H9 (cell line): ENCODE measurements around the gene PTPRS. TPM values are rescaled to one million over a fixed set of nuclear protein-coding genes. Genes with fewer than 3 reads are reported as not detected.
A peak's percentile ranks its signal among the peaks of the same experiment; 100 is the strongest.

Source experiments
- DNase-seq: peaks from one replicate; pipeline ENCODE4 v3.0.0-alpha.2; 2017
- H2AFZ ChIP-seq: one replicate; pipeline ENCODE4 v1.6.1; 2013; ENCODE audit warnings: mild to moderate bottlenecking, low read length, control low read depth, moderate library complexity
- H2AK5ac ChIP-seq: 2 replicates; pipeline ENCODE4 v1.6.1; 2013; ENCODE audit warnings: low read length, control low read depth, mixed read lengths; ENCODE audit not compliant: insufficient read length
- H2BK120ac ChIP-seq: one replicate; pipeline ENCODE4 v1.6.1; 2013; ENCODE audit warnings: low read depth, mild to moderate bottlenecking, low read length, control low read depth, inconsistent platforms; ENCODE audit not compliant: poor library complexity, severe bottlenecking
- H2BK12ac ChIP-seq: 2 replicates; pipeline ENCODE4 v1.6.1; 2013; ENCODE audit warnings: low read length, control low read depth, mixed read lengths, low read depth; ENCODE audit not compliant: insufficient read length
- H2BK15ac ChIP-seq: 2 replicates; pipeline ENCODE4 v1.6.1; 2013; ENCODE audit warnings: low read depth, low read length, control low read depth
- H2BK20ac ChIP-seq: one replicate; pipeline ENCODE4 v1.6.1; 2013; ENCODE audit warnings: low read depth, mild to moderate bottlenecking, low read length, control low read depth, inconsistent platforms; ENCODE audit not compliant: poor library complexity, severe bottlenecking
- H2BK5ac ChIP-seq: 2 replicates; pipeline ENCODE4 v1.6.1; 2013; ENCODE audit warnings: low read length, control low read depth, mixed read lengths; ENCODE audit not compliant: insufficient read length
- H3K14ac ChIP-seq: 2 replicates; pipeline ENCODE4 v1.6.1; 2013; ENCODE audit warnings: low read length, control low read depth; ENCODE audit not compliant: insufficient read depth
- H3K18ac ChIP-seq: 2 replicates; pipeline ENCODE4 v1.6.1; 2013; ENCODE audit warnings: low read depth, mild to moderate bottlenecking, mixed read lengths, low read length, control low read depth; ENCODE audit not compliant: insufficient read length
- H3K23ac ChIP-seq: 2 replicates; pipeline ENCODE4 v1.6.1; 2013; ENCODE audit warnings: low read length, control low read depth, mixed read lengths, low read depth; ENCODE audit not compliant: insufficient read length
- H3K23me2 ChIP-seq: 2 replicates; pipeline ENCODE4 v1.6.1; 2013; ENCODE audit warnings: low read depth, mild to moderate bottlenecking, mixed read lengths, low read length, control low read depth; ENCODE audit not compliant: insufficient read length, poor library complexity, severe bottlenecking
- H3K27ac ChIP-seq: 2 replicates; pipeline ENCODE4 v1.5.1; 2013; ENCODE audit warnings: low read length, control low read depth, mixed read lengths, low read depth; ENCODE audit not compliant: insufficient read length
- H3K27me3 ChIP-seq: 2 replicates; pipeline ENCODE4 v1.6.1; 2013; ENCODE audit warnings: low read length, control low read depth, inconsistent platforms; ENCODE audit not compliant: insufficient read depth
- H3K4ac ChIP-seq: 2 replicates; pipeline ENCODE4 v1.6.1; 2013; ENCODE audit warnings: low read depth, mild to moderate bottlenecking, control low read depth, inconsistent platforms, low read length, moderate library complexity
- H3K4me1 ChIP-seq: 2 replicates; pipeline ENCODE4 v1.6.1; 2013; ENCODE audit warnings: low read length, control low read depth, inconsistent platforms; ENCODE audit not compliant: insufficient read depth
- H3K4me2 ChIP-seq: 2 replicates; pipeline ENCODE4 v1.6.1; 2013; ENCODE audit warnings: low read length, control low read depth, mixed read lengths; ENCODE audit not compliant: insufficient read length, insufficient read depth
- H3K56ac ChIP-seq: 2 replicates; pipeline ENCODE4 v1.6.1; 2013; ENCODE audit warnings: low read depth, mild to moderate bottlenecking, mixed read lengths, low read length, control low read depth; ENCODE audit not compliant: insufficient read length
- H3K79me1 ChIP-seq: 2 replicates; pipeline ENCODE4 v1.6.1; 2013; ENCODE audit warnings: low read depth, mild to moderate bottlenecking, moderate library complexity, low read length, control low read depth, inconsistent platforms; ENCODE audit not compliant: insufficient read depth, poor library complexity, severe bottlenecking
- H3K79me2 ChIP-seq: 2 replicates; pipeline ENCODE4 v1.6.1; 2013; ENCODE audit warnings: low read length, control low read depth, inconsistent platforms; ENCODE audit not compliant: insufficient read depth
- H3K9ac ChIP-seq: 2 replicates; pipeline ENCODE4 v1.6.1; 2013; ENCODE audit warnings: low read length, control low read depth, mixed read lengths; ENCODE audit not compliant: insufficient read length; ENCODE audit errors: extremely low read depth
- H3K9me3 ChIP-seq: one replicate; pipeline ENCODE4 v1.6.1; 2013; ENCODE audit warnings: low read depth, low read length, inconsistent platforms; ENCODE audit not compliant: control insufficient read depth
- H3T11ph ChIP-seq: one replicate; pipeline ENCODE4 v1.6.1; 2013; ENCODE audit warnings: mild to moderate bottlenecking, low read length, control low read depth, inconsistent platforms
- H4K20me1 ChIP-seq: one replicate; pipeline ENCODE4 v1.6.1; 2013; ENCODE audit not compliant: control insufficient read depth, insufficient read length, insufficient read depth
- H4K5ac ChIP-seq: 2 replicates; pipeline ENCODE4 v1.6.1; 2013; ENCODE audit warnings: low read depth, mild to moderate bottlenecking, mixed read lengths, low read length, control low read depth; ENCODE audit not compliant: insufficient read length
- H4K8ac ChIP-seq: replicated peaks from 2 replicates; pipeline ENCODE4 v1.6.1; 2013; ENCODE audit warnings: low read length, control low read depth, mixed read lengths, low read depth; ENCODE audit not compliant: insufficient read length
- H4K91ac ChIP-seq: 2 replicates; pipeline ENCODE4 v1.6.1; 2013; ENCODE audit warnings: low read depth, mild to moderate bottlenecking, moderate library complexity, mixed read lengths, low read length, control low read depth; ENCODE audit not compliant: insufficient read length
- H3K27ac Mint-ChIP-seq, 3 experiments: 2 replicates in 2 of 3; 3 replicates in 1 of 3; pipeline ENCODE4 v1.8.0; 2020 to 2021; ENCODE audit warnings: mixed read lengths in 3 of 3, mild to moderate bottlenecking in 1 of 3, moderate library complexity in 1 of 3
- H3K27me3 Mint-ChIP-seq: 2 replicates; pipeline ENCODE4 v1.8.0; 2021; ENCODE audit warnings: low read depth, mild to moderate bottlenecking, moderate library complexity, mixed read lengths
- H3K36me3 Mint-ChIP-seq, 3 experiments: 2 replicates in 2 of 3; 3 replicates in 1 of 3; pipeline ENCODE4 v1.8.0; 2020 to 2021; ENCODE audit warnings: low read depth in 3 of 3, mixed read lengths in 3 of 3; ENCODE audit not compliant: insufficient read depth in 1 of 3
- H3K4me1 Mint-ChIP-seq, 2 experiments: 2 replicates each; pipeline ENCODE4 v1.8.0; 2020; ENCODE audit warnings: mixed read lengths in 2 of 2
- H3K4me3 Mint-ChIP-seq, 2 experiments: 2 replicates in 1 of 2; 3 replicates in 1 of 2; pipeline ENCODE4 v1.8.0; 2020 to 2021; ENCODE audit warnings: mild to moderate bottlenecking in 2 of 2, mixed read lengths in 2 of 2, moderate library complexity in 1 of 2
- H3K9me3 Mint-ChIP-seq, 2 experiments: 2 replicates in 1 of 2; 3 replicates in 1 of 2; pipeline ENCODE4 v1.8.0; 2020; ENCODE audit warnings: mild to moderate bottlenecking in 2 of 2, mixed read lengths in 2 of 2, moderate library complexity in 1 of 2
- CTCF ChIP-seq: fragments of 200-600 bp; sonication (generic); conservative IDR thresholded peaks from 3 replicates; pipeline ENCODE4 v1.8.0; 2021; ENCODE audit warnings: antibody characterized with exemption, mild to moderate bottlenecking
- WGBS: extraction: QIAGEN DNeasy Blood & Tissue Kit; methylation state at CpG from one replicate; pipeline ENCODE4 v1.1.7; 2013; ENCODE audit warnings: missing lambda C conversion rate, low lambda C conversion rate, mixed read lengths; ENCODE audit not compliant: insufficient read length; ENCODE audit errors: extremely low coverage; 5-methylcytosine and 5-hydroxymethylcytosine counted together
- total RNA-seq: library from RNA; stranded (reverse); gene quantifications from 2 replicates; pipeline ENCODE4 v1.2.1, GENCODE V29; 2021

PTPRS gene
- total RNA-seq, 1 experiment from 2014 or later = 186 TPM

- Histone ChIP-seq H3K27me3 (no peaks in the 10 kb centered on the region), H3K14ac (no peak overlapping the region), H3K79me2 (peaks cover 11% of the 10 kb centered on the region; the same call in 1 of the 2 replicates), H2AFZ (no peak overlapping the region), H3K4me2 (no peak overlapping the region), H3K79me1 (peaks cover 22% of the 10 kb centered on the region), H4K5ac (no peak overlapping the region), H2BK5ac (no peak overlapping the region), H4K91ac (no peak overlapping the region), H3K4me1 (no peaks in the 10 kb centered on the region), H2BK120ac (no peak overlapping the region), H3K18ac (no peak overlapping the region), H4K8ac (no peak overlapping the region), H2BK15ac (no peak overlapping the region), H3K9ac (no peak overlapping the region), H2BK12ac (no peak overlapping the region), H4K20me1 (no peaks in the 10 kb centered on the region), H3K27ac (no peak overlapping the region), H2BK20ac (no peak overlapping the region), H3K23me2 (no peaks in the 10 kb centered on the region), H3K9me3 (no peaks in the 10 kb centered on the region), H3K23ac (no peak overlapping the region), H2AK5ac (no peak overlapping the region), H3K4ac (no peak overlapping the region), H3K56ac (no peak overlapping the region), H3T11ph (no peak overlapping the region)
- no peak for TF ChIP-seq CTCF
- no peaks in the 10 kb centered on the region for H3K27me3 Mint-ChIP-seq
- H3K27ac Mint-ChIP-seq = peak overlapping the region in 1 of 3 experiments; percentile 55; a peak in 1 of 7 replicates
- no peak for DNase-seq
- H3K36me3 Mint-ChIP-seq = peaks cover 7 to 24% (median 9%) of the 10 kb centered on the region in 3 experiments; a peak in 5 of 7 replicates
- H3K4me3 Mint-ChIP-seq = no peak overlapping the region
- WGBS = no CpG with 5 or more reads among the region's 7 CpGs
- no peaks in the 10 kb centered on the region for H3K9me3 Mint-ChIP-seq
- peaks cover 3 to 7% of the 10 kb centered on the region in 2 experiments for H3K4me1 Mint-ChIP-seq
These were observed 26.4 kb downstream of the PTPRS start for GRCh38 chr19:5314012-5314906.
